Measurements from ENCODE around the gene SLC22A4. TPM values are rescaled to one million over a fixed set of nuclear protein-coding genes. Genes with fewer than 3 reads are reported as not detected.
A peak's percentile ranks its signal among the peaks of the same experiment; 100 is the strongest.

SLC22A4 gene
- total and polyA plus RNA-seq, 7 donors = 1.1 to 17.5 (median 2.8) TPM

DNA sequence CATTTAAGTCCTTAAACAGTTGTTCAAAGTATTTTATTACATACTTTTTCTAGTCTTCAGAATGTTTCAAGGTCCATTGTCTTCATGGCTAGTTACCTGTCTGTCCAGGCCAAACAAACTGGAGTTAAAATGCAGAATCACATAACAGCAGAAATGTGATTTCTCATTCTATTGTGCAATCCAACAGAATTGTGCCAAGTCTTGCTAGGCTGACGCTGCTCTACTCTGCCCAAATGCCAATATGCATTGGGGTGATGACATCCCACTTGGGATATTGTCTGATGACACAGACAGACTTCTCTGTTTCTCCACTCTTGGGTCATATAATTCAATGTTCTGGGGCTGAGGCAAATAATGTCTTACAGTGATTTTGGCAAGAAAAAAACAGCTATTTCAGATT lies 70.1 kb downstream of the SLC22A4 start:
- peaks cover 44% of the 10 kb centered on the region for H3K4me1 ChIP-seq

GRCh38 chr5:132365213-132365612 lies 71.0 kb downstream of the SLC22A4 start:
- H3K27me3 ChIP-seq (ENCODE audit: insufficient read depth in 3 of 3, low read length in 2 of 3) = no peaks in the 10 kb centered on the region
- TF ChIP-seq, protein P1, sequence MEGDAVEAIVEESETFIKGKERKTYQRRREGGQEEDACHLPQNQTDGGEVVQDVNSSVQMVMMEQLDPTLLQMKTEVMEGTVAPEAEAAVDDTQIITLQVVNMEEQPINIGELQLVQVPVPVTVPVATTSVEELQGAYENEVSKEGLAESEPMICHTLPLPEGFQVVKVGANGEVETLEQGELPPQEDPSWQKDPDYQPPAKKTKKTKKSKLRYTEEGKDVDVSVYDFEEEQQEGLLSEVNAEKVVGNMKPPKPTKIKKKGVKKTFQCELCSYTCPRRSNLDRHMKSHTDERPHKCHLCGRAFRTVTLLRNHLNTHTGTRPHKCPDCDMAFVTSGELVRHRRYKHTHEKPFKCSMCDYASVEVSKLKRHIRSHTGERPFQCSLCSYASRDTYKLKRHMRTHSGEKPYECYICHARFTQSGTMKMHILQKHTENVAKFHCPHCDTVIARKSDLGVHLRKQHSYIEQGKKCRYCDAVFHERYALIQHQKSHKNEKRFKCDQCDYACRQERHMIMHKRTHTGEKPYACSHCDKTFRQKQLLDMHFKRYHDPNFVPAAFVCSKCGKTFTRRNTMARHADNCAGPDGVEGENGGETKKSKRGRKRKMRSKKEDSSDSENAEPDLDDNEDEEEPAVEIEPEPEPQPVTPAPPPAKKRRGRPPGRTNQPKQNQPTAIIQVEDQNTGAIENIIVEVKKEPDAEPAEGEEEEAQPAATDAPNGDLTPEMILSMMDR (IDR thresholded peaks at IDR 0.05) = no peak
- 65 to 85% (median 72%) methylated on average over 6 of the region's 6 CpGs for WGBS, 3 donors
- intact Hi-C loops (cut with DNase I) = loop anchor here in 1 of 2 donors (5.0 kb wide), 1 partner anchor 73 kb away; the partner anchor contains the start of gene SLC22A4
- H3K9me3 ChIP-seq = no peaks in the 10 kb centered on the region
- no peak for DNase-seq
- peak in 2 of 4 donors; percentile 10 to 17 for ATAC-seq
- peaks cover 44% of the 10 kb centered on the region for H3K4me1 ChIP-seq
- H3K4me3 ChIP-seq = no peak overlapping the region
- peaks cover 0 to 15% of the 10 kb centered on the region in 2 donors for H3K36me3 ChIP-seq (ENCODE audit: insufficient read depth in 1 of 2, low read depth in 1 of 2)
- peak overlapping the region; percentile 86 for H3K27ac ChIP-seq

More for the DNA sequence above, 70.1 kb downstream of the SLC22A4 start:
- ATAC-seq (peak; percentile 78 to 84 (median 80)), DNase-seq (no peak)
- TF ChIP-seq, protein P1 (IDR thresholded peaks at IDR 0.05) = no peak
- Histone ChIP-seq H3K27ac (peak overlapping the region; percentile 86), H3K36me3 (ENCODE audit: insufficient read depth in 1 of 2, low read depth in 1 of 2) (peaks cover 2 to 23% of the 10 kb centered on the region in 2 donors), H3K4me3 (peak overlapping the region; percentile 5), H3K9me3 (no peaks in the 10 kb centered on the region), H3K27me3 (ENCODE audit: insufficient read depth in 3 of 3, low read length in 2 of 3) (no peaks in the 10 kb centered on the region)
- intact Hi-C loops (cut with DNase I) = no loop called here
- 11 to 35% (median 14%) methylated on average over 1 of the region's 1 CpG for WGBS, 3 donors

DNA sequence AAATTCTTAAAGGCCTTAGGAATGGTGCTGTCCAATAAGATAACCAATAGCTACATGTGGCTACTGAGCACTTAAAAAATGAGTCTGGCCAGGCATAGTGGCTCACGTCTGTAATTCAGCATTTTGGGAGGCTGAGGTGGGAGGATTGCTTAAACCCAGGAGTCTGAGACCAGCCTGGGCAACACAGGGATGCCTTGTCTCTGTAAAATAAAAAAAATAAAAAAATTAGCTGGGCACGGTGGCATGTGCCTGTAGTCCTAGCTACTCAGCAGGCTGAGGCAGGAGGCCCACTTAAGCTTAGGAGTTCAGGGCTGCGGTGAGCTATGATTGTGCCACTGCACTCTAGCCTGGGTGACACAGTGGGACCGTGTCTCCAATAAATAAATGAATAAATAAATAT lies 74.0 kb downstream of the SLC22A4 start:
- H3K27ac ChIP-seq = peak overlapping the region; percentile 97
- H3K27me3 ChIP-seq (ENCODE audit: insufficient read depth in 3 of 3, low read length in 2 of 3) = no peaks in the 10 kb centered on the region
- no peak for DNase-seq

GRCh38 chr5:132369007-132369473 lies 74.8 kb downstream of the SLC22A4 start:
- ATAC-seq (no peak), DNase-seq (no peak)
- TF ChIP-seq, protein P1 (IDR thresholded peaks at IDR 0.05) = no peak
- H3K4me1 ChIP-seq = peaks cover 30% of the 10 kb centered on the region
- intact Hi-C loops (cut with DNase I) = loop anchor here in 1 of 2 donors (5.0 kb wide), 1 partner anchor 77 kb away; the partner anchor contains the start of gene SLC22A4
- peak overlapping the region; percentile 97 for H3K27ac ChIP-seq
- 9 to 12% (median 9%) methylated on average over 9 of the region's 9 CpGs for WGBS, 3 donors
- no peaks in the 10 kb centered on the region for H3K9me3 ChIP-seq
- no peaks in the 10 kb centered on the region for H3K27me3 ChIP-seq (ENCODE audit: insufficient read depth in 3 of 3, low read length in 2 of 3)
- peak overlapping the region; percentile 89 for H3K4me3 ChIP-seq
- H3K36me3 ChIP-seq (ENCODE audit: insufficient read depth in 1 of 2, low read depth in 1 of 2) = peaks cover 0 to 20% of the 10 kb centered on the region in 2 donors

More for the DNA sequence above, 74.0 kb downstream of the SLC22A4 start:
- peaks cover 0 to 20% of the 10 kb centered on the region in 2 donors for H3K36me3 ChIP-seq (ENCODE audit: insufficient read depth in 1 of 2, low read depth in 1 of 2)
- H3K9me3 ChIP-seq = no peaks in the 10 kb centered on the region
- intact Hi-C loops (cut with DNase I) = loop anchor here in 1 of 2 donors (5.0 kb wide), 1 partner anchor 76 kb away; the partner anchor contains the start of gene SLC22A4
- 70 to 88% (median 72%) methylated on average over 4 of the region's 4 CpGs for WGBS, 3 donors
- peak overlapping the region; percentile 89 for H3K4me3 ChIP-seq
- peaks cover 34% of the 10 kb centered on the region for H3K4me1 ChIP-seq
- no peak for ATAC-seq
- TF ChIP-seq, protein P1 (IDR thresholded peaks at IDR 0.05) = no peak

All from psoas muscle (tissue), 8 donors.